ENCODE results near the gene TGFBR2.

- TF ChIP-seq CTCF (IDR thresholded peaks at IDR 0.05) (no peak), POLR2A (IDR thresholded peaks at IDR 0.05) (no peak)
Observed at GRCh38 chr3:30694668-30695067, 88.3 kb downstream of the TGFBR2 start.

Measured in uterus (tissue), 2 donors.